H1 (cell line): ENCODE data around the gene HEPHL1. TPM values are rescaled to one million over a fixed set of nuclear protein-coding genes. Genes with fewer than 3 reads are reported as not detected.

Source experiments
- CBX8 ChIP-seq: fragments of 300-800, 300-1000 bp; sonication (generic); IDR thresholded peaks from 2 replicates; pipeline ENCODE4 v1.7.1; 2016; ENCODE audit warnings: low read depth, low read length, borderline replicate concordance
- CEBPB ChIP-seq: IDR thresholded peaks from 2 replicates; pipeline ENCODE4 v1.6.1; 2012; ENCODE audit warnings: low read depth, low read length
- CHD7 ChIP-seq: fragments of 300-600 bp; sonication (generic); IDR thresholded peaks from 2 replicates; pipeline ENCODE4 v1.7.1; 2012; ENCODE audit warnings: low read length, moderate library complexity, mild to moderate bottlenecking, inconsistent platforms; ENCODE audit not compliant: insufficient replicate concordance
- RXRA ChIP-seq: IDR thresholded peaks from 2 replicates; pipeline ENCODE4 v1.6.1; 2011; ENCODE audit warnings: low read depth, mild to moderate bottlenecking, low read length, moderate library complexity; ENCODE audit not compliant: insufficient read depth
- polyA plus RNA-seq, 7 experiments: library from polyadenylated mRNA; depleted of rRNA in 3 of 7; stranded (reverse) in 5 of 7; unstranded in 2 of 7; fragments of >200 nt in 5 of 7; fragments of 200-250 nt in 2 of 7; gene quantifications; 1 replicate in 5 of 7; 2 replicates in 1 of 7; 4 replicates in 1 of 7; pipeline versions ENCODE4 v1.2.1 to v1.2.3, GENCODE V29; 2011 to 2013; ENCODE audit warnings: missing spikeins in 2 of 7, mixed read lengths in 2 of 7
- total RNA-seq: library from RNA; stranded (reverse); fragmentation: NEBNext Ultra II Directional; extraction: Animal tissue kit (Norgen Biotek cat#: 25700); gene quantifications from 2 replicates; pipeline ENCODE4 v1.2.1, GENCODE V29; 2021

Gene HEPHL1
- total and polyA plus RNA-seq, 2 of the 8 experiments (the other 6 are each of a cell fraction or from before 2014, with no cell fraction given) = 0.09 to 0.11 TPM

GRCh38 chr11:94010136-94010535, 11.0 kb upstream of the HEPHL1 start (continued):
- TF ChIP-seq CHD7 (no peak), RXRA (no peak), CBX8 (no peak), CEBPB (no peak)
